ENCODE measurements around the gene WDR91.

The WDR91 gene

GRCh38 chr7:135158874-135159273, 52.5 kb downstream of the WDR91 start:
- no peak for DNase-seq

- no peak for DNase-seq
These were observed 53.1 kb downstream of the WDR91 start for GRCh38 chr7:135158141-135158655.

GRCh38 chr7:135156290-135156689, 55.0 kb downstream of the WDR91 start:
- no peak for DNase-seq

- no peak for DNase-seq
These were observed 56.6 kb downstream of the WDR91 start for GRCh38 chr7:135154734-135155133.

- no peak for DNase-seq
These were observed 58.9 kb downstream of the WDR91 start for GRCh38 chr7:135152442-135152841.

GRCh38 chr7:135151533-135151932, 59.8 kb downstream of the WDR91 start:
- DNase-seq = no peak

- no peak for DNase-seq
These were observed 60.2 kb downstream of the WDR91 start for GRCh38 chr7:135151132-135151531.

GRCh38 chr7:135150072-135150782, 61.1 kb downstream of the WDR91 start:
- no peak for DNase-seq

GRCh38 chr7:135147899-135148721, 63.2 kb downstream of the WDR91 start, which contains the start of gene TMEM140:
TSS of gene TMEM140 (plus strand) at chr7:135148072. CDS start at chr7:135164442, 16,370 bp downstream.
- DNase-seq = peak; percentile 47 to 50

- no peak for DNase-seq
These were observed 63.9 kb downstream of the WDR91 start for GRCh38 chr7:135147341-135147898.

GRCh38 chr7:135143885-135144668, 67.2 kb downstream of the WDR91 start:
- no peak for DNase-seq

Data from activated CD4-positive, alpha-beta T cell treated with anti-CD3 and anti-CD28 coated beads, Interleukin-2, amount 50 U/mL, for 4 hours (primary cell).